HCT116 (cell line): ENCODE data around the gene RNF31.

Source experiments
- CTCF ChIP-seq, 3 experiments: fragments of 200-600 bp in 1 of 3; sonication (generic) in 1 of 3; IDR thresholded peaks in 2 of 3; conservative IDR thresholded peaks in 1 of 3; 2 replicates each; pipeline ENCODE4 v1.5.1; 2012 to 2017; ENCODE audit warnings: low read depth in 2 of 3, low read length in 2 of 3, antibody characterized with exemption in 1 of 3, borderline replicate concordance in 1 of 3, control low read depth in 1 of 3, mild to moderate bottlenecking in 1 of 3, mixed read lengths in 1 of 3, mixed run types in 1 of 3, moderate library complexity in 1 of 3; ENCODE audit not compliant: insufficient read depth in 1 of 3
- EGR1 ChIP-seq: IDR thresholded peaks from 2 replicates; pipeline ENCODE4 v1.6.1; 2012; ENCODE audit warnings: low read depth
- EZH2 ChIP-seq: fragments of 200-600 bp; sonication (generic); IDR thresholded peaks from 2 replicates; pipeline ENCODE4 v1.6.1; 2017; ENCODE audit warnings: antibody characterized with exemption, mixed run types
- MAX ChIP-seq: IDR thresholded peaks from 2 replicates; pipeline ENCODE4 v1.6.1; 2012
- POLR2A ChIP-seq: IDR thresholded peaks from 2 replicates; pipeline ENCODE4 v1.7.0; 2011; ENCODE audit warnings: borderline replicate concordance; ENCODE audit not compliant: insufficient read depth, insufficient read length; ENCODE audit errors: extremely low read depth
- POLR2AphosphoS5 ChIP-seq: IDR thresholded peaks from 2 replicates; pipeline ENCODE4 v1.6.1; 2011; ENCODE audit warnings: mild to moderate bottlenecking, low read depth, low read length, moderate library complexity

- TF ChIP-seq CTCF (IDR thresholded peaks at IDR 0.05 in 2 of 3, conservative IDR thresholded peaks at IDR 0.05 in 1 of 3; ENCODE audit: borderline replicate concordance in 1 of 3, insufficient read depth in 1 of 3, low read depth in 2 of 3, low read length in 2 of 3) (no peak), POLR2AphosphoS5 (peak; percentile 32), EZH2 (no peak), POLR2A (peak; percentile 34), MAX (no peak), EGR1 (no peak)
Measured at GRCh38 chr14:24137529-24138395, 9.5 kb upstream of the RNF31 start.
